HG03159 (cell line): Measurements from ENCODE around the gene OBP2B.
"Not testable (repeated sequence)": the region's sequence is repeated elsewhere in the genome, so short reads cannot be mapped to it uniquely, and the experiment has no call there.

Source experiments
- ATAC-seq: cut with Tn5 transposase; IDR thresholded peaks from one replicate; pipeline ENCODE4 v1.9.1; 2021; ENCODE audit warnings: mild to moderate bottlenecking, moderate library complexity; ENCODE audit not compliant: unreplicated experiment

Gene OBP2B

DNA sequence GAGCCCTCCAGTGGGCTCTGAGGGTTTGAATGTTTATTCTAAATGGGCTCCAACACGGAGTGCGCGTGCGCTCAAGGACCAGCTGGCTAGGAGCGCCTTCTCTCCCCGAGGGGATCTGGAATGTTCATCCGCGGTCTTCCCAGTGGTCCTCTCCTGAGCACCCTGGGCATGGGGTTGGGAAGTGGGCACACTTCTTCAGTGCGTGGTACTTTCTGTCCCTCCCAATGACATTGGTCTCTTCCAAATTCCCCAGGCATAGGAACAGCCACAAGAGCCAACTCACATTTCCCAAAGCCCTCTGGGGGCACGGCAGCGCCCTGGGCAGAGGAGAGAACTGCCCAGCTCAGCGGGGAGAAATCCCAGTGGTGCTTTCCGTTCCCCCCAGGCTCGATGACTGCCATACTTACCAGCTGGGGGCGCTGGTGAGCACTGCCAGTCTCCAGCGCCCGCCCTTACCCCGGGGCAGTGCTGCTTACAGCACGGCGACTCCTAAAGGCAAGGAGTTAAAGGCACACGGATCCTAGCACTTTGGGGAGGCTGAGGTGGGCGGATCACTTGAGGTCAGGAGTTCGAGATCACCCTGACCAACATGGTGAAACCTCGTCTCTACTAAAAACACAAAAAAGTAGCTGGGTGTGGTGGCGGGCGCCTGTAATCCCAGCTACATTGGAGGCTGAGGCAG lies 29.9 kb upstream of the OBP2B start:
- ATAC-seq: no peak

DNA sequence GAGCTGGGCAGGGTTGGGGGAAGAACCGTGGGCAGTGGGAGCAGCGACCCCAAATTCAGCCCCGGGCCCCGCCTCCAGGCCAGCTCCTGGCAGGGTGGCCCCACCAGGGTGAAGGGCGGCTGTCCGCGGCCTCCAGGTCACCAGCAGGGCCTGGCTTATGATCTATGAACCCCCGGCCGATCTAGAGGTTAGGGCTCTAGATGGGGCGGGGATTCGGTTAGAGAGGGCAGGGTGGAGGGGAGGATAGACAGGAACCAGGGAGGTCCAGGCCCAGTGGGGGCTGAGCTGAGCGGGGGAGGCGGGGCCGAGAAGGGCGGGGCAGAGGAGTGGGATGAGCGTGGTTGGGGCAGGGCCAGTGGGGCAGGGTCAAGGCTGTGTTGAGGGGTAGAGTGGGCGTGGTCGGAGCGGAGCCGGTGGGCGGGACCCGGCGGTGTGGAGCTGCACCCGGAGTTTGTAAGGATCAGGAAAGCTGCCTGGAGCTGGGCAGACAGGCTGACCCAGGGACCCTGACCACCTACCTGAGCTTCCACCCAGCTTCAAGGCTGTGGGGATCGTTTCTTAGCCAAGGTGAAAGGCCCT lies 29.3 kb upstream of the OBP2B start:
- ATAC-seq: no peak

GRCh38 chr9:133237035-133237731 lies 28.1 kb upstream of the OBP2B start:
- ATAC-seq: no peak

GRCh38 chr9:133236291-133237034 lies 27.4 kb upstream of the OBP2B start:
- ATAC-seq: not testable (repeated sequence)

GRCh38 chr9:133235549-133236222 lies 26.6 kb upstream of the OBP2B start:
- no peak for ATAC-seq

- no peak for ATAC-seq
These were observed 25.7 kb upstream of the OBP2B start for GRCh38 chr9:133234577-133235322.

GRCh38 chr9:133233681-133234432 lies 24.8 kb upstream of the OBP2B start:
- no peak for ATAC-seq

DNA sequence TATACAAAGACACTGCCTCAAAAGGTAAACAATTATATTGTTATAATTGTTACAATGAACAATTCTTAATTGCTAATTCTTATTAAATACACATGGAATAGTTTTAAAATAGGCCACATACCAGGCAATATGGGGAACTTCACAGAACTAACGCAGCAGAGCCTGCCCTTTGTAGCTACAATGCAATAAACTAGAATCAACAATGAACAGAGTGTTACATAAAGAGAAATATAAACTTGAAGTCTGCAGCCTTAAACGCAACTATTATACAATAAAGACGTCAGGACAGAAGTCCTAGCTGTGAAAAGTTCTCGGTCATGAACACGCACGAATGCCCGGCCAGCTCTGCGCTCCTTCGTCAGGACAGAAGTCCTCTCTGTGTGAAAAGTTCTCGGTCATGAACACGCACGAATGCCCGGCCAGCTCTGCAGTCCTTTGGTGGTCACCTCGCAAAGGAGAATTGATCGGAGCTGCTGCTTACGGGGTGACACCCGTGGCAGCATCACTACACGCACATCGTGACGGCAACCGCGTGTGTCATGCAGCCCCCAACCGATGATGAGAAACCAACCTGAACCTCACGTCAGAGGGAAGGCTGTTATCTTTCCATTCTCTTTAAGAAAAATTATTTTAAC lies 23.0 kb upstream of the OBP2B start:
- not testable (repeated sequence) for ATAC-seq

- ATAC-seq: not testable (repeated sequence)
These were observed 21.5 kb upstream of the OBP2B start for GRCh38 chr9:133230514-133230913.

- ATAC-seq: no peak
These were observed 21.0 kb upstream of the OBP2B start for GRCh38 chr9:133230093-133230492.

- ATAC-seq: not testable (repeated sequence)
These were observed 19.6 kb upstream of the OBP2B start for GRCh38 chr9:133228474-133229193.

DNA sequence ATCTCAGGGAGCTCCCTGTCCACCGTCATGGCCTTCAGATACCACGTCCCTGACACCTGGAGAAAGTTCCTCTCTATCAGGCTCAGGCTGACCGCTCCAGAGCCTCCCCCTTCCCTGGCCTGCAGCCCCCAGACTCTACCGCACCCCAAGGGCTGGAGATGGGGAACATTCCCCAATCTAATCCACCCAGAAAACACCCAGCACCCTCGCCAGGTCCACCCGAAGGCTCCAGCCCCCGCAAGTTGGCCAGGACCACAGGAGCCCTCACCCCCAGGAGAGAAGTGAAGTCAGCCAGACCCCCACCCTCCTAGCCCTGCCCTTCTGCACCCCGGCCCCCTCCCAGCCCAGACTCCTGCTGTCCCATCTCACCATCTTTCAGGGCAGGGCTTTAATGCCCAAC lies 18.9 kb upstream of the OBP2B start:
- ATAC-seq: not testable (repeated sequence)

- ATAC-seq: no peak
These were observed 18.3 kb upstream of the OBP2B start for GRCh38 chr9:133227242-133227860.

DNA sequence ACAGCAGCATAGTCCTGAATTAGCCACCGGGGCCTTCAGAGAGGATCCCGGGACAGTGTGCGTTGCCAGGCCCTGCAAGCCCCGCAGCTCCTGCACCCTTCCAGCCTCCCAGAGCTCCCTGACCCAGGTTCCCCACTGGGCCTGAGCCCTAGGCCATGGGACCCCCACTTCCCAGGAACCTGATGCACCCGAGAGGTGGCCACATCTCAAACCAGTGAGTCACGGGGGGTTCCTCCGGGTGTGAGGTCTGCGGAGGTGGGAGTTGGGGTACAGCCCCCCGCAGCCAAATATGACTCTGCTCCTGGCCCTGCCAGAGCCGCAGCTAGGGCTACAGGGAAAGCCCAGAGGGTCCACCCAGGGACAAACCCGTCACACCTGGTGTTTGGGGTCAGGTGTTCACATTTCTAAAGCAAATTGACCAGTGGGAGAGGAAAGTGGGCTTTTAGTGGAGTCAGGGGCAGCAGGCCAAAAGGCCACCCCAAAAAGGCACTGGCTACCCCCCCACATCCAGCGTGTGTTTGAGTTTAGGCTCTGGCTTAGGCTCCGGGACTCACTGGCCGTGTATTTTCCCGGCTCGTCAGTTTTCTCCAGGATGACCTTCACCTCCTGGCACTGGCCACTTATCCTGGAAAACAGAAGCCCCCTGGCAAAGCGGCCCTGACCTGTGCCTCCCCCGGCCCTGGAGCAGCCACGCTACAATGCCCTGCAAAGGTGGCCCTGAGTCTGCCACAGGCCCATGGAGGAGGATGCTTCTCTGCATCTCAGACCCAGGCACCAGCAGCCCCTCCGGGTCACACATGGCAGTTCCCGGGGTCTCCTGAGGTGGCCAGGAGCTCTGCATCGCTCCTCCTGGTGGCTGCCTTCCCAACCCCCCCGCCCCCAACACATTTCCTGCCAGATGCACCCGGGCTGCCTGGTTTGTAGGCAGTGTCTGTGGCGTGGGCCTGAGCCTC lies 17.4 kb upstream of the OBP2B start:
- ATAC-seq: no peak

GRCh38 chr9:133225171-133226011 lies 16.3 kb upstream of the OBP2B start:
- ATAC-seq: no peak

DNA sequence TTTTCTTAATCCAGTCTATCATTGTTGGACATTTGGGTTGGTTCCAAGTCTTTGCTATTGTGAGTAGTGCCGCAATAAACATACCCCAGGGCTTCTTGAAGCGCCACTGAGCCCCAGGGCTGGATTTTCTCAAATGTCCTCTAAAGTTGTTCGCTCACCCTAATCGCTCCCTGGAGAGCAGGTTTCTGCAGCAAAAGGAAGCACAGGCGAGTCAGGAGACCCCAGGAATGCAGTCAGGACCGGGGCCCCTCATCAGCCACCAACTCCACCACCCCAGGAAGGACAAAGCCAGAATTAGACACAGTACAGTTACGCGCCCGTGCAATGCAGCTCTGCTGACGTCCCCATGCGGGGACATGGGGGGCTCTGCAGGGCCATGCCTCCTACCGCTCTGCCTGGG lies 15.7 kb upstream of the OBP2B start:
- no peak for ATAC-seq
